Prostate gland (tissue), 2 donors: ENCODE results near the gene ADAMTSL1.

Experiments
- CTCF ChIP-seq, 4 experiments: fragments of 200-600 bp in 2 of 4; fragments of 450-650 bp in 2 of 4; sonication (generic) in 2 of 4; IDR thresholded peaks; 1 replicate in 3 of 4; 2 replicates in 1 of 4; pipeline ENCODE4 v1.5.1; 2016 to 2019; ENCODE audit warnings: antibody characterized with exemption in 4 of 4, mild to moderate bottlenecking in 2 of 4, moderate library complexity in 2 of 4
- POLR2A ChIP-seq: fragments of 450-650 bp; IDR thresholded peaks from one replicate; pipeline ENCODE4 v1.6.1; 2016; ENCODE audit warnings: antibody characterized with exemption, mild to moderate bottlenecking
- POLR2AphosphoS5 ChIP-seq: sonication (generic); formaldehyde crosslinking; IDR thresholded peaks from one replicate; pipeline ENCODE4 v1.6.1; 2017; ENCODE audit warnings: antibody characterized with exemption

GRCh38 chr9:18536554-18536953, 62.6 kb downstream of the ADAMTSL1 start:
- TF ChIP-seq CTCF (IDR thresholded peaks at IDR 0.05) (no peak), POLR2AphosphoS5 (no peak), POLR2A (no peak)
